DOHH2 (cell line): ENCODE results near the gene CREBRF.

Experiments used
- CTCF ChIP-seq: fragments of 200-600 bp; sonication (generic); IDR thresholded peaks from one replicate; pipeline ENCODE4 v1.5.1; 2014; ENCODE audit warnings: antibody characterized with exemption, mild to moderate bottlenecking, low read depth, low read length; ENCODE audit not compliant: poor library complexity, severe bottlenecking
- EZH2phosphoT487 ChIP-seq: fragments of 200-600 bp; sonication (generic); IDR thresholded peaks from 2 replicates; pipeline ENCODE4 v1.6.1; 2017; ENCODE audit warnings: borderline replicate concordance, mild to moderate bottlenecking, antibody characterized with exemption, low read length, moderate library complexity, mixed read lengths

GRCh38 chr5:173047838-173048105 lies 8.4 kb upstream of the CREBRF start:
- TF ChIP-seq CTCF: no peak
- TF ChIP-seq EZH2phosphoT487: no peak
